ENCODE measurements around the gene PAQR7.

Gene PAQR7

GRCh38 chr1:25872713-25873112 lies 2.8 kb downstream of the PAQR7 start:
- no peak for DNase-seq

DNA sequence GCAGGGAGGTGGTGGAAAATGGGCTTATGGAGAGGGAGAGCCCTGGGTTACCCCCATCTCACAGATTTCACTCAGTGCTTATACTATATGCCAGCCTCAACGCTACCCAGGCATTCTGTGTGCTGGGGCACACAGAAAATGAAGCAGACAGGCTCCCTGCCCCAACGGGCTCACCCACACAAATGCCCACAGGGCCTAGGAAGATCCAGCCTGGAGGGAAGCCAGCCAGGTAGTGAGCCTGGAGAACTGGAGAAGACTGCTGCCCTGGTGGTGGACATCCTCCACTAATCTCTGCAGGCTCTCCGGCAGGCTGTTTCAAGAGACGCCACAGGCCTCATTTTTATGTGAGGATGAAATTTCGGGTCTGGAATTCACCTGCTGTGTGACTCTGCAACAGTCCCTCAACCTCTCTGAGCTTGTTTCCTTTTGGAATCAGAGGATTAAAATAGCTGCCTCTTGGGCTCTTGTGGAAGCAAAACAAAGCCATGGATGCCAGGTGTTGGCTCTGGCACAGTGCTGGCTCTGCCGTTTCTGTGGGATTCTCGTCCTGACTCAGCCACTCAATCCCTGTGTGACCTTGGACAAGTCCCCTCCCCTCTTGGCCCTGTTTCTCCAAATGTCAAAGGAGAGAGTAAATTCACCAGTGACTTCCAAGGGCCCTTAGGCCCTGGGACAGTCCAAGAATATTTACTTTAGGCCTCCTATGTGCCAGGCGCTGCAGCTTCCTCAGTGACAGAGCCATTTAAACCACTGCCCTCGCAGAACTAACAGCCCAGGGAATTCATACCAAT lies 3.6 kb downstream of the PAQR7 start:
- DNase-seq = no peak

- DNase-seq = no peak
Observed at GRCh38 chr1:25871086-25871703, 4.3 kb downstream of the PAQR7 start.

- no peak for DNase-seq
Observed at GRCh38 chr1:25870614-25871013, 4.9 kb downstream of the PAQR7 start.

- no peak for DNase-seq
Observed at GRCh38 chr1:25869909-25870606, 5.5 kb downstream of the PAQR7 start.

GRCh38 chr1:25867210-25867991 lies 8.1 kb downstream of the PAQR7 start:
- no peak for DNase-seq

- DNase-seq = no peak
Observed at GRCh38 chr1:25866288-25866687, 9.2 kb downstream of the PAQR7 start.

- DNase-seq = no peak
Observed at GRCh38 chr1:25864434-25864833, 11.1 kb downstream of the PAQR7 start.

DNA sequence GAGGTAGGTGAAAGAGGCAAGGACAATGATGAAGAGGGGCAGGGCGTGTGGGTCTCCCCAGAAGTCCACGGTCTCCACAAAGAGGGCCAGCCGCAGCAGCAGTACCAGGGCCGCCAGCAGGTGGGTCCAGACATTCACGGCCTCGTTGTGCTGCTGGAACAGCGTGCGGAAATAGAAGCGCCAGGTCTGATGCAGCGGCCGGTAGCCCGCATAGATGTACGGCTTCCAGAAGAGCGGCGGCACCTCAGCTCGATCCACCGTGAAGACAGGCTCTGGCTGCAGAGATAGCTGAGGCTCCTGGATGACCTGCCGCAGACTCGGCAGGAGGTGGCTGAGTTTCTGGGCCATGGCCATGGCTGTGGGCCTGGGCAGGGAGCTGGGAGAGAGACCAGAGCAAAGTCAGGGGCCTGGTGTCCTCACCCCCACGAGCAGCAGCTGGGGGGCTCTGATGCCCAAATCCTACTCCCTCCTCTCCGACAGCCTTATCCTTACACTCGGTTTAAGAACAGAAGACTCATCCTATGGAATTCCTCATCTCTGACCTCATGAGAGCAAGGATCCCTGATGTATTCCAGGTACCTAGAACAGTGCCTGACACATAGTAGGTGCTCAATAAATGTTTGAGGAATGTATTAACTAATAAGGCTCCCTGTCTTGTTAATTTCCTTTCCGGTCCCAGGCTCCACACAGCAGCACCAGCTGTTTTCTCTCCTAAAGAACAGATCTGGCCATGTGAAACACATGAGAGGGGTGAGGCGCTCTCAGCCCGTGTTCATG lies 11.8 kb downstream of the PAQR7 start:
- no peak for DNase-seq

GRCh38 chr1:25862785-25863485 lies 12.6 kb downstream of the PAQR7 start:
- no peak for DNase-seq

GRCh38 chr1:25861316-25862286 lies 13.9 kb downstream of the PAQR7 start:
- DNase-seq = no peak

- DNase-seq = peak; percentile 93
Observed at GRCh38 chr1:25858906-25859789, 16.4 kb downstream of the PAQR7 start, which contains the start of gene AUNIP. AUNIP (minus strand) TSS chr1:25859457; CDS start chr1:25859357, 100 bp downstream.

GRCh38 chr1:25858494-25858893 lies 17.0 kb downstream of the PAQR7 start:
- no peak for DNase-seq

DNA sequence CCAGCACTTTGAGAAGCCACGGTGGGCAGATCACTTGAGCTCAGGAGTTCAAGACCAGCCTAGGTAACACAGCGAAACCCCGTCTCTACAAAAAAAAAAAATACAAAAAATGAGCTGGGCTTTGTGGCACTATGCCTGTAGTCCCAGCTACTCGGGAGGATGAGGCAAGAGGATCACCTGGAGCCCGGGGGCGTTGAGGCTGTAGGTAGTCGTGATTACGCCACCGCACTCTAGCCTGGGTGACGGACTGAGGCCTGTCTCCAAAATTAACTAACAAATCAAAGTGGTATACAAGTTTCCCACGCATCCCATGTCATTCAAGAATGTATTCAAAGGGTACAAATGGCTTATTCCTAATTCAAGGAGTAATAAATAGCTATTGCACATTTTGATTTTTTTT lies 18.7 kb downstream of the PAQR7 start:
- no peak for DNase-seq

- DNase-seq = no peak
Observed at GRCh38 chr1:25854554-25854953, 21.0 kb downstream of the PAQR7 start.

DNA sequence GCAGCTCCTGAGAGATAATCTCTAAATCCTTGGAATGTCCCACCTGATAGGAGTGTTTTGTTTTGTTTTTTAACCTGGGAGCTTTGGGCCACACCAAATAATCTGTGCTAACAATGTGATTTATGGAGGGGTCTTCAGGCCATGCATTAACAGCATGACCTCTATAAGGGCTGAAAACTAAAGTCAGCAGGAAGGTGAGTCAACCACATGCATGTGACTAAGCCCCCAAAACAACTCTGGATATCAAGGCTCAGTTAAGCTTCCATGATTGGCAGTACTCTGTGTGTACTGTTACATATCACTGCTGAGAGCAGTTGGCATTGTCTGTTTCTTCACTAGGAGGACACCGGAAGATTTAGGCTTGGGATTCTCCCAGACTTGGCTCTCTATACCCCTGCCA lies 27.0 kb downstream of the PAQR7 start:
- no peak for DNase-seq

DNA sequence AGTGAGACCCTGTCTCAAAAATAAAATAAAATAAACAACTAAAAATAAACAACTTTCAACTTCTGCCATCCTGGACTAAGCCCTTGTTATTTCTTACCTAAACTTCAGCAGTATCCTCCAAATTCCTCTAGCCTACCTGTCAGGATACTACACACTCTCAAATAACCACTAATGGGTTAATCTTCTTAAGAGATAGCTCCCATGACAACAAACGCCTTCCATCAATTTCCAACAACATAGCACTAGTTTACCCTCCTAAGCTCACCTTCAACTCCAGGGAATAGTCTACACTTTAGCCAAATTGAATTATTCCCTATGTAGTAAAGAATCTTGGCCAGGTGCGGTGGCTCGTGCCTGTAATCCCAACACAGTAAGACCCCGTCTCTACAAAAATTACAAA lies 27.6 kb downstream of the PAQR7 start:
- DNase-seq = no peak

DNA sequence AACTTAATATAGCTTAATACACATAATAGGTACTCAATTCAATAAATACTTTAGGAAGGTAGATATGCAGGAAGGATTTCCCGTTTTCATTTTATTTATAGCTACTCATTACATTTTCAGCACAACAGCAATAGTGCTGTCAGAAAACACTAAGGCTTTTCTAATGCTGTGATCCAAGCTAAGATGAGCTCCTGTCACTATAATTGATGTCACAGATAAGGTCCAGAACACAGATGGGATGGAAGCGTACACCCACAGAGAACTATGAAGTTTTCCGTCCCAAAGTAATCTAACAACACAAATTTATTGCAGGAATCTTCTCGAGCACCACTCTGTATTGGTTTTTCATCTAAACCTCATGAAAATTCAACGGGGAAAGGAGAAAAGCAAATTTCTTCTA lies 29.8 kb downstream of the PAQR7 start:
- no peak for DNase-seq
